Thyroid gland (tissue), 4 donors: ENCODE results near the gene SLC35B4. TPM values are rescaled to one million over a fixed set of nuclear protein-coding genes. Genes with fewer than 3 reads are reported as not detected.
A peak's percentile ranks its signal among the peaks of the same experiment; 100 is the strongest.

ENCODE experiments used
- DNase-seq, 2 donors: peaks; one replicate each; pipeline ENCODE4 v3.0.0-alpha.2; 2019
- H3K27ac ChIP-seq, 3 donors: fragments of 200-600 bp; sonication (generic); 1 replicate in 2 of 3; 2 replicates in 1 of 3; pipeline ENCODE4 v1.5.1; 2016 to 2019; ENCODE audit warnings: mild to moderate bottlenecking in 1 of 3, moderate library complexity in 1 of 3
- H3K27me3 ChIP-seq: fragments of 200-600 bp; sonication (generic); one replicate; pipeline ENCODE4 v1.5.1; 2019
- H3K36me3 ChIP-seq, 2 donors: fragments of 200-600 bp; sonication (generic); one replicate each; pipeline ENCODE4 v1.5.1; 2016 to 2019
- H3K4me1 ChIP-seq, 2 donors: fragments of 200-600 bp; sonication (generic); one replicate each; pipeline ENCODE4 v1.5.1; 2017 to 2019
- H3K4me3 ChIP-seq, 3 donors: fragments of 200-600 bp; sonication (generic); replicated peaks in 1 of 3; 1 replicate in 2 of 3; 2 replicates in 1 of 3; pipeline ENCODE4 v1.5.1; 2016; ENCODE audit warnings: mild to moderate bottlenecking in 1 of 3
- H3K9me3 ChIP-seq: fragments of 200-600 bp; sonication (generic); one replicate; pipeline ENCODE4 v1.5.1; 2017
- POLR2A ChIP-seq, 2 donors: fragments of 450-650 bp; IDR thresholded peaks; one replicate each; pipeline ENCODE4 v1.6.1; 2017; ENCODE audit warnings: antibody characterized with exemption in 2 of 2, mild to moderate bottlenecking in 2 of 2, moderate library complexity in 1 of 2
- WGBS, 2 donors: methylation state at CpG; one replicate each; pipeline ENCODE4 v1.1.5; 2017; 5-methylcytosine and 5-hydroxymethylcytosine counted together
- intact Hi-C: fragments of 100-400 bp; cut with DNase I; formaldehyde crosslinking; loops from one replicate; pipeline ENCODE4 v1.15.1; 2023
- total RNA-seq, 4 donors: library from RNA; depleted of rRNA; stranded (reverse); fragments of >200 nt; gene quantifications; one replicate each; pipeline ENCODE4 v1.2.3, GENCODE V29; 2016
- TF ChIP-seq, protein P1 (sequence below), 6 experiments: fragments of 200-600 bp in 3 of 6; fragments of 450-650 bp in 3 of 6; sonication (generic) in 3 of 6; IDR thresholded peaks; one replicate each; pipeline ENCODE4 v1.5.1; 2016 to 2019; ENCODE audit warnings: antibody characterized with exemption in 6 of 6, mild to moderate bottlenecking in 2 of 6, inconsistent platforms in 1 of 6, moderate library complexity in 1 of 6

The SLC35B4 gene
- total RNA-seq, 4 donors from 2014 or later = 8.0 to 11.3 (median 8.9) TPM

- Histone ChIP-seq H3K36me3 (no peaks in the 10 kb centered on the region), H3K4me1 (peaks cover 0 to 9% of the 10 kb centered on the region in 2 donors), H3K4me3 (peak overlapping the region in 1 of 3 donors; percentile 62), H3K27me3 (no peaks in the 10 kb centered on the region), H3K9me3 (no peaks in the 10 kb centered on the region), H3K27ac (peak overlapping the region in 1 of 3 donors; percentile 76)
- DNase-seq = no peak
- TF ChIP-seq, protein P1, sequence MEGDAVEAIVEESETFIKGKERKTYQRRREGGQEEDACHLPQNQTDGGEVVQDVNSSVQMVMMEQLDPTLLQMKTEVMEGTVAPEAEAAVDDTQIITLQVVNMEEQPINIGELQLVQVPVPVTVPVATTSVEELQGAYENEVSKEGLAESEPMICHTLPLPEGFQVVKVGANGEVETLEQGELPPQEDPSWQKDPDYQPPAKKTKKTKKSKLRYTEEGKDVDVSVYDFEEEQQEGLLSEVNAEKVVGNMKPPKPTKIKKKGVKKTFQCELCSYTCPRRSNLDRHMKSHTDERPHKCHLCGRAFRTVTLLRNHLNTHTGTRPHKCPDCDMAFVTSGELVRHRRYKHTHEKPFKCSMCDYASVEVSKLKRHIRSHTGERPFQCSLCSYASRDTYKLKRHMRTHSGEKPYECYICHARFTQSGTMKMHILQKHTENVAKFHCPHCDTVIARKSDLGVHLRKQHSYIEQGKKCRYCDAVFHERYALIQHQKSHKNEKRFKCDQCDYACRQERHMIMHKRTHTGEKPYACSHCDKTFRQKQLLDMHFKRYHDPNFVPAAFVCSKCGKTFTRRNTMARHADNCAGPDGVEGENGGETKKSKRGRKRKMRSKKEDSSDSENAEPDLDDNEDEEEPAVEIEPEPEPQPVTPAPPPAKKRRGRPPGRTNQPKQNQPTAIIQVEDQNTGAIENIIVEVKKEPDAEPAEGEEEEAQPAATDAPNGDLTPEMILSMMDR (IDR thresholded peaks at IDR 0.05) = no peak
- no peak for TF ChIP-seq POLR2A (IDR thresholded peaks at IDR 0.05)
- WGBS, 2 donors = 60 to 72% methylated on average over 7 of the region's 7 CpGs
- intact Hi-C loops = no loop called here
These were observed 704 bp upstream of the SLC35B4 start for GRCh38 chr7:134317434-134317833.

- peak overlapping the region; percentile 22 to 76 (median 61) for H3K27ac ChIP-seq
- H3K4me1 ChIP-seq = peaks cover 0 to 9% of the 10 kb centered on the region in 2 donors
- H3K27me3 ChIP-seq = no peaks in the 10 kb centered on the region
- H3K36me3 ChIP-seq = no peaks in the 10 kb centered on the region
- 24 to 35% methylated on average over 14 to 19 of the region's 20 CpGs for WGBS, 2 donors
- H3K9me3 ChIP-seq = no peaks in the 10 kb centered on the region
- intact Hi-C loops = no loop called here
- no peak for DNase-seq
- TF ChIP-seq, protein P1 (IDR thresholded peaks at IDR 0.05) = no peak
- no peak for TF ChIP-seq POLR2A (IDR thresholded peaks at IDR 0.05)
- peak overlapping the region; percentile 48 to 71 (median 62) for H3K4me3 ChIP-seq
These were observed 821 bp downstream of the SLC35B4 start for GRCh38 chr7:134315679-134316538.

- H3K4me1 ChIP-seq = peaks cover 0 to 9% of the 10 kb centered on the region in 2 donors
- no peaks in the 10 kb centered on the region for H3K27me3 ChIP-seq
- no peak overlapping the region for H3K4me3 ChIP-seq
- H3K27ac ChIP-seq = no peak overlapping the region
- TF ChIP-seq POLR2A (IDR thresholded peaks at IDR 0.05) = no peak
- TF ChIP-seq, protein P1 (IDR thresholded peaks at IDR 0.05) = no peak
- intact Hi-C loops = no loop called here
- no peaks in the 10 kb centered on the region for H3K9me3 ChIP-seq
- 92 to 98% methylated on average over 1 of the region's 1 CpG for WGBS, 2 donors
- H3K36me3 ChIP-seq = no peaks in the 10 kb centered on the region
- DNase-seq = no peak
These were observed 3.2 kb downstream of the SLC35B4 start for GRCh38 chr7:134313543-134313942.

DNA sequence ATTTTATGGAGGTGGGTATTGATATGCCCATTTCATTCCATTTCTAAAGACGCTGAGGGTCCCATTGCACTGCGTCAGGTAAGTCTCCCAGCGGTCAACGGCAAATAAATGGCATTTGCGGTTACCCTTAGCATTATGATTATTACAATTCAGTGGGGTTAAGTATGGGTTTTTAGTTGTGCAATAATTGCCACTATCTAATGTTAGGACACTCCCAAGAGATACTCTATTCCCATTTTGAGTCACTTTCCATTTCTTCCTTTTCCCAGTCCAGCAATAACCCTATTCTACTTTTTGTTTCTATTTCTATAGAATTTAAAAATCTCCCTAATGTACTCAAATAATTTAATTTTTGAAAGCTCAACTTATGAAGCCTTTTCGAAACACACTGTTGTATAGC lies 4.0 kb downstream of the SLC35B4 start:
- H3K4me1 ChIP-seq = peaks cover 0 to 9% of the 10 kb centered on the region in 2 donors
- H3K27me3 ChIP-seq = no peaks in the 10 kb centered on the region
- TF ChIP-seq POLR2A (IDR thresholded peaks at IDR 0.05) = no peak
- TF ChIP-seq, protein P1 (IDR thresholded peaks at IDR 0.05) = no peak
- H3K4me3 ChIP-seq = no peak overlapping the region
- H3K27ac ChIP-seq = no peak overlapping the region
- no peaks in the 10 kb centered on the region for H3K9me3 ChIP-seq
- intact Hi-C loops = no loop called here
- H3K36me3 ChIP-seq = no peaks in the 10 kb centered on the region
- WGBS, 2 donors = 83 to 90% methylated on average over 6 of the region's 6 CpGs
- DNase-seq = no peak

DNA sequence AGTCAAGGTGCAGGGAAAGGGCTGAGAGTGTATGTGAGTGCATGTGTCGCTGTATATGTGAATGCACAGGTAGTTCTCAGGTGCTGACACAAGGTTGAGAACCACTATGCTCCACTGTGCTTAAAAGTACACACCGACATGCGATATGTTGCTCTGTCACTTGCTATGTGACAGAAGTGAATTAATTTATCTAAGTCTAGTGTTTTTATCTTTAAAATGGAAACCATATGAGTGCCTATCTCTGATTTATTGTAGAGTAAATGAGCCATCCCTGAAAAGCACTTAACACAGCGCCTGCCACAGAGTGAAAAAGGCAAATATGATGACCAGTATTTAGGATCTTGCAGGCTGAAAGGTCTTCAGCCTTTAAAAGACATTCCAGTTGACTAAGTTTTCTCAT lies 4.9 kb downstream of the SLC35B4 start:
- H3K27ac ChIP-seq = no peak overlapping the region
- TF ChIP-seq POLR2A (IDR thresholded peaks at IDR 0.05) = no peak
- TF ChIP-seq, protein P1 (IDR thresholded peaks at IDR 0.05) = no peak
- H3K27me3 ChIP-seq = no peaks in the 10 kb centered on the region
- no peak overlapping the region for H3K4me3 ChIP-seq
- no peak for DNase-seq
- intact Hi-C loops = no loop called here
- peaks cover 0 to 6% of the 10 kb centered on the region in 2 donors for H3K4me1 ChIP-seq
- H3K9me3 ChIP-seq = no peaks in the 10 kb centered on the region
- H3K36me3 ChIP-seq = no peaks in the 10 kb centered on the region
- WGBS, 2 donors = 98 to 100% methylated on average over 4 of the region's 4 CpGs
